Measurements from ENCODE around the gene TMEM107.

DNA sequence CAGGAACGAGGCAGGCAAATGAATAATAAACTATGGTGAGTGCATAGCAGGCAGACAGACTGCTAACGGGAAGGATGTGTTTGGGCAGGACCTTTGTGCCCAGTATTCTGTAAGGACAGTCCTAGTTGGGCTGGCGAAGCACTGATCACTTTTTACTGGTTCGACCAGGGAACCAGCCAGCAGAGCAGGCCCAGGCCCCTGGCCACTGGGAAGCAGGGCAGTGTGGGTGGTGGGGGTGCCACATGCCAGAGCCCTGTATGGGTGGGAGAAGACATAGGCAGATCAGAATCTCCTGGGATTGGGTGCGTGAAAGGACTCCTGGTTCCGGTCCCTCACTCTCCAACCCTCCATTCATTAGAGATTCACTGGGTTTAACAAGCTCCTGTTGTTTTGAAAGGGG is 9.4 kb downstream of the TMEM107 start:
- TF ChIP-seq, protein P1, sequence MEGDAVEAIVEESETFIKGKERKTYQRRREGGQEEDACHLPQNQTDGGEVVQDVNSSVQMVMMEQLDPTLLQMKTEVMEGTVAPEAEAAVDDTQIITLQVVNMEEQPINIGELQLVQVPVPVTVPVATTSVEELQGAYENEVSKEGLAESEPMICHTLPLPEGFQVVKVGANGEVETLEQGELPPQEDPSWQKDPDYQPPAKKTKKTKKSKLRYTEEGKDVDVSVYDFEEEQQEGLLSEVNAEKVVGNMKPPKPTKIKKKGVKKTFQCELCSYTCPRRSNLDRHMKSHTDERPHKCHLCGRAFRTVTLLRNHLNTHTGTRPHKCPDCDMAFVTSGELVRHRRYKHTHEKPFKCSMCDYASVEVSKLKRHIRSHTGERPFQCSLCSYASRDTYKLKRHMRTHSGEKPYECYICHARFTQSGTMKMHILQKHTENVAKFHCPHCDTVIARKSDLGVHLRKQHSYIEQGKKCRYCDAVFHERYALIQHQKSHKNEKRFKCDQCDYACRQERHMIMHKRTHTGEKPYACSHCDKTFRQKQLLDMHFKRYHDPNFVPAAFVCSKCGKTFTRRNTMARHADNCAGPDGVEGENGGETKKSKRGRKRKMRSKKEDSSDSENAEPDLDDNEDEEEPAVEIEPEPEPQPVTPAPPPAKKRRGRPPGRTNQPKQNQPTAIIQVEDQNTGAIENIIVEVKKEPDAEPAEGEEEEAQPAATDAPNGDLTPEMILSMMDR (conservative IDR thresholded peaks at IDR 0.05 in 1 of 2, IDR thresholded peaks at IDR 0.05 in 1 of 2; ENCODE audit: extremely low read depth in 1 of 2, insufficient read depth in 1 of 2, low read depth in 1 of 2, low read length in 2 of 2): no peak
- TF ChIP-seq EZH2 (IDR thresholded peaks at IDR 0.05; ENCODE audit: borderline replicate concordance, low read length): no peak

All from mammary epithelial cell (primary cell).